ENCODE data around the gene KLHL36.

DNA sequence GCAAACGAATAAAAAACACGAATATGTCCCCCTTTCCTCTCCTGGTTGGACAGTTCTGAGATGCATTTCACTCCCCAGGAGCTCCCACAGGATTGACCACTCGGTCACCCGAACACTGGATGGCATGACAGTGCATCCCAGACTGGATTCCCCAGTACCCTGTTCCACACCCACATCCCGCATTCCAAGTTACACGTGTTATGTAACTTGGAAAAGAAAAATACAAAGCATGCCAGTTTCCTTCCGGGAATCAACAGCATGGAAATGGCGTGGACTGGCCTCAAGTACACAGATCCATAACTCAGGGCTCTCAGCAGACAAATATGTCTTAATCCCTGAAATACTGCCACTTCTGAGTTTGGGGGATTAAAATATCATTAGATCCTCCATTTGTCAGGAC is 12.6 kb upstream of the KLHL36 start:
- TF ChIP-seq, protein P1, sequence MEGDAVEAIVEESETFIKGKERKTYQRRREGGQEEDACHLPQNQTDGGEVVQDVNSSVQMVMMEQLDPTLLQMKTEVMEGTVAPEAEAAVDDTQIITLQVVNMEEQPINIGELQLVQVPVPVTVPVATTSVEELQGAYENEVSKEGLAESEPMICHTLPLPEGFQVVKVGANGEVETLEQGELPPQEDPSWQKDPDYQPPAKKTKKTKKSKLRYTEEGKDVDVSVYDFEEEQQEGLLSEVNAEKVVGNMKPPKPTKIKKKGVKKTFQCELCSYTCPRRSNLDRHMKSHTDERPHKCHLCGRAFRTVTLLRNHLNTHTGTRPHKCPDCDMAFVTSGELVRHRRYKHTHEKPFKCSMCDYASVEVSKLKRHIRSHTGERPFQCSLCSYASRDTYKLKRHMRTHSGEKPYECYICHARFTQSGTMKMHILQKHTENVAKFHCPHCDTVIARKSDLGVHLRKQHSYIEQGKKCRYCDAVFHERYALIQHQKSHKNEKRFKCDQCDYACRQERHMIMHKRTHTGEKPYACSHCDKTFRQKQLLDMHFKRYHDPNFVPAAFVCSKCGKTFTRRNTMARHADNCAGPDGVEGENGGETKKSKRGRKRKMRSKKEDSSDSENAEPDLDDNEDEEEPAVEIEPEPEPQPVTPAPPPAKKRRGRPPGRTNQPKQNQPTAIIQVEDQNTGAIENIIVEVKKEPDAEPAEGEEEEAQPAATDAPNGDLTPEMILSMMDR (conservative IDR thresholded peaks at IDR 0.05; ENCODE audit: low read length), result no peak
- TF ChIP-seq EZH2phosphoT487 (IDR thresholded peaks at IDR 0.05; ENCODE audit: borderline replicate concordance, low read depth, low read length), result no peak

Measured in OCI-LY7 (cell line).